ENCODE data around the gene EXD3. TPM values are rescaled to one million over a fixed set of nuclear protein-coding genes. Genes with fewer than 3 reads are reported as not detected.

The EXD3 gene
- total RNA-seq, 4 donors from 2014 or later = 13.8 to 25.7 (median 17.7) TPM

DNA sequence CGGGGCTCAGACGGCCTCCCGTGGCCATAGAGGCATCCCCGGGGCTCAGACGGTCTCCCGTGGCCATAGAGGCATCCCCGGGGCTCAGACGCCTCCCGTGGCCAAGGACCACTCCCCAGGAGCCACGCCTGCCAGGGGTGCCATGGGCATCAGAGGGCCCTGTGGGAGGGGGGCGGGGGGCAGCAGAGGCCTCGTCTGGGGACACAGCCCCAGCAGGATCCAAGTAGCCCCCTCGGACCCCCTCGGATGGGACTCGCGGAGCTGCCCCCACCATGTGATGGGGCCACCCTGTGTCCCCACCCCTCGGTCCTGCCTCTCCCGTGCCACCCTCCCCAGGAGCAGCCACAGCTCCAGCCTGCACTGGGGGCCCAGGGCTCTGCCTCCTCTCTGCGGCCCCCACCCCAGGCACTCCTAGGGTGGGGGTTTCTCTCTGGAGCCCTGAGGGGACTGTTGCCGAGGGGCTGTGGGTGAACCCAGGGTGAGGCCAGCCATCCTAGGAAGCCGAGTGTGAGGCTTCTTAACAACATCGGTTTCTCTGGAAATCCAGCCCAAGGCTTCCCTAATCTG is 15.7 kb upstream of the EXD3 start:
- DNase-seq (ENCODE audit: low spot score in 2 of 2) = no peak
- WGBS, 2 donors = 60 to 63% methylated on average over 3 to 17 of the region's 22 CpGs
- no peak overlapping the region for H3K4me3 ChIP-seq (ENCODE audit: low read depth, poor library complexity, severe bottlenecking)
- no peak for TF ChIP-seq POLR2A (IDR thresholded peaks at IDR 0.05)
- intact Hi-C loops (cut with DNase I; ENCODE audit: low total_unique reads) = no loop called here

- WGBS, 2 donors = 51 to 62% methylated on average over 14 to 32 of the region's 40 CpGs
- peak in 1 of 2 donors; percentile 82 for DNase-seq (ENCODE audit: low spot score in 2 of 2)
- no peak overlapping the region for H3K4me3 ChIP-seq (ENCODE audit: low read depth, poor library complexity, severe bottlenecking)
- intact Hi-C loops (cut with DNase I; ENCODE audit: low total_unique reads) = no loop called here
- TF ChIP-seq, protein P1, sequence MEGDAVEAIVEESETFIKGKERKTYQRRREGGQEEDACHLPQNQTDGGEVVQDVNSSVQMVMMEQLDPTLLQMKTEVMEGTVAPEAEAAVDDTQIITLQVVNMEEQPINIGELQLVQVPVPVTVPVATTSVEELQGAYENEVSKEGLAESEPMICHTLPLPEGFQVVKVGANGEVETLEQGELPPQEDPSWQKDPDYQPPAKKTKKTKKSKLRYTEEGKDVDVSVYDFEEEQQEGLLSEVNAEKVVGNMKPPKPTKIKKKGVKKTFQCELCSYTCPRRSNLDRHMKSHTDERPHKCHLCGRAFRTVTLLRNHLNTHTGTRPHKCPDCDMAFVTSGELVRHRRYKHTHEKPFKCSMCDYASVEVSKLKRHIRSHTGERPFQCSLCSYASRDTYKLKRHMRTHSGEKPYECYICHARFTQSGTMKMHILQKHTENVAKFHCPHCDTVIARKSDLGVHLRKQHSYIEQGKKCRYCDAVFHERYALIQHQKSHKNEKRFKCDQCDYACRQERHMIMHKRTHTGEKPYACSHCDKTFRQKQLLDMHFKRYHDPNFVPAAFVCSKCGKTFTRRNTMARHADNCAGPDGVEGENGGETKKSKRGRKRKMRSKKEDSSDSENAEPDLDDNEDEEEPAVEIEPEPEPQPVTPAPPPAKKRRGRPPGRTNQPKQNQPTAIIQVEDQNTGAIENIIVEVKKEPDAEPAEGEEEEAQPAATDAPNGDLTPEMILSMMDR (IDR thresholded peaks at IDR 0.05) = no peak
- no peak for TF ChIP-seq POLR2A (IDR thresholded peaks at IDR 0.05)
Measured at GRCh38 chr9:137437691-137438590, 15.0 kb upstream of the EXD3 start.

DNA sequence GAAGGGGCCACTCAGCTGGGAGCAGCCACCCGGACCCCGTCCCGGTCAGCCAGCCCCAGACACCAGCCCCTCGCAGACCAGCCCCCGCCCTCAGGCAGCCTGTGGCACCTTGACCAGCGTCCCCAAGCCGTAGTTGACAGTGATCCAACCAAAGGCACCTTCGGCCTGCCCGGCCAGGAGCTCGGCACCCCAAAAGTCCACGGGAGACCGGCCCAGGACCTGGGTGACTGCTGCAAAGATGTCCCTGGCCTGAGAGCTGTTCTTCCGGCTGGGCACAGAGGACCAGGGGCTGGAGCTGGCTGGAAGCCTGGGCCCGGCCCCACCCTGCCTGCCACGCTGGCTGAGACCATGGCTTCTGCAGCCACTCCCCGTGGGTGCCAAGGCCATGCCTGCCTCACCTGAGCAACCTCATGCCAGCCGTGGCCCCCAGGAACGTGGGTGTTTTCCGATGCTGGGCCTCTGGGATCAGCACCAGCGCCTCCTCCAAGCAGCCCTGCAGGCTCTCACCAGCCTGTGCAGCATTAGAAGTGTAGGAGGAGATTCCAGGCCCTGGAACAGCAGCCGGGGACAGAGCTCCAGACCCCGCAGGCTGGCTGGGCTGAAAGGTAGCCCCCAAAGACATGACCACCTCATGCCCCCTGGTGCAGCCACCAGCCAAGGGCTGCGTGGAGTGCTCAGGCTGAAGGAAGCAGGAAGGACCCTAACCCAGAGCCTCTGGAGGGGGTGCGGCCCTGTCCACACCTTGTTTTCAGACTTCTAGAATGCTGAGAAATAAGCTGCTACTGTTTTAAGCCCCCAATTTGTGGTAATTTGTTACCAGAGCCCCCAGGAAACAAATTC is 14.0 kb upstream of the EXD3 start:
- DNase-seq (ENCODE audit: low spot score in 2 of 2) = peak in 1 of 2 donors; percentile 85
- no peak overlapping the region for H3K4me3 ChIP-seq (ENCODE audit: low read depth, poor library complexity, severe bottlenecking)
- no peak for TF ChIP-seq POLR2A (IDR thresholded peaks at IDR 0.05)
- TF ChIP-seq, protein P1 (IDR thresholded peaks at IDR 0.05) = no peak
- 73 to 74% methylated on average over 18 to 22 of the region's 24 CpGs for WGBS, 2 donors
- intact Hi-C loops (cut with DNase I; ENCODE audit: low total_unique reads) = no loop called here

DNA sequence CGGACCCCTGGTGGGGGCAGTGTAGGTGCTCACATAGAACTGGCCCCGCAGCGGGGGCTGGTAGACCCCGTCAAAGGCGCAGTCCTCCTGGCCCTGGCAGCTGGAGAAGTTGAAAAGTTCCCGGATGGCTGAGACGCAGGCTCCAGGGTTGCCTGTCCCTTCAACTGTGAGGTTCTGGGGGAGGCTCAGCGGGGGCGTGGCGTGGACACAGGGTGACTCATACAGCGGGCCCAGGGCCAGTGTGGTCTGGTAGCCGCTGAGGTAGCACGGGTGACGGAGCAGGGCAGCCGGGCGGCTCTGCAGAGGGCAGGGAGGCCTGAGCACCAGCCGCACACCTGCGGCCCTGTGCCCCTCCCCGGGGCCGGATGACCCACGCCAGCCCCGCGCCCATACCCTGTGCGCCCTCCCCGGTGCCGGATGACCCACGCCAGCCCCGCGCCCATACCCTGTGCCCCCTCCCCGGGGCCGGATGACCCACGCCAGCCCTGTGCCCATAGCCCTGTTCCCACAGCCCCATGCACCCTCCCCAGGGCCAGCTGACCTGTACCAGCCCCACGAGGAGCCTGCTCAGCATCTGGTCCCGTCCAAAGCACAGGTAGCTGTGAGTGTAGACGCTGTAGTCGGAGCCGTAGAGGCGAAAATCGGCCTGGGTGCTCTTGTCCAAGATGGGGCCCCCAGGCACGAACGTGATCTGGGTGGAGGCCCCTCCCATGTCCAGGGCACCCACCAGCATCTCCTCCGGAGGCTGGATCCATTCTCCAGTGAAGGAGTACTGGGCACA is 13.2 kb upstream of the EXD3 start:
- 63 to 71% methylated on average over 9 to 40 of the region's 42 CpGs for WGBS, 2 donors
- intact Hi-C loops (cut with DNase I; ENCODE audit: low total_unique reads) = no loop called here
- peak in 1 of 2 donors; percentile 92 for DNase-seq (ENCODE audit: low spot score in 2 of 2)
- no peak overlapping the region for H3K4me3 ChIP-seq (ENCODE audit: low read depth, poor library complexity, severe bottlenecking)
- no peak for TF ChIP-seq POLR2A (IDR thresholded peaks at IDR 0.05)
- TF ChIP-seq, protein P1 (IDR thresholded peaks at IDR 0.05) = no peak

DNA sequence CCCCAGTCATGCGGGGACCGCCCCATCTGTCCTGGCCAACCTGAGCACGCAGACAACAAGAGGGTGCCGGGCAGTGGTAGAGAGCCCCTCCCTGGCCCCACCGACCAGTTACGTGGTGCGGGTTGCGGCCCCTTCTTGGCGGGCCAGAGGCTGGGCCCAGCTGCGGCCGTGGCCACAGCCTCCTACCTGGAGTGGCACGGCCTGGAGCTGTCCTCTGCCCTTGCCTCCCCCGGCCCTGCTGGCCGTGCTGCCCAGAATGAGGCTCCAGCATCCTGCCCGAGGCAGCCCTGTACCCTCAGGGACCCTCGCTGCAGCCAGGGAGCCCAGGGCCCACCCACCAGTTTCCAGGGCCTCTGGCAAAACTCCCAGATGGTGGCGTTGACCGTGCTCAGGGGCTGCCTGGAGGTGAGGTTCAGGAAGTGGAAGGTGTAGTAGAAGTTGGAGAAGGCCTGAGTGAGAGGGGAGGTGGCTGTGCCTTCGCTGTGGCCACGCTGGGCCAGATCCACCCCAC is 12.5 kb upstream of the EXD3 start:
- 71 to 87% methylated on average over 8 to 17 of the region's 20 CpGs for WGBS, 2 donors
- H3K4me3 ChIP-seq (ENCODE audit: low read depth, poor library complexity, severe bottlenecking) = no peak overlapping the region
- peak in 1 of 2 donors; percentile 80 for DNase-seq (ENCODE audit: low spot score in 2 of 2)
- TF ChIP-seq, protein P1 (IDR thresholded peaks at IDR 0.05) = no peak
- TF ChIP-seq POLR2A (IDR thresholded peaks at IDR 0.05) = no peak
- intact Hi-C loops (cut with DNase I; ENCODE audit: low total_unique reads) = no loop called here
